Measurements from ENCODE around the gene LRRC57.
"Not testable (repeated sequence)": the region's sequence is repeated elsewhere in the genome, so short reads cannot be mapped to it uniquely, and the experiment has no call there.

The LRRC57 gene

DNA sequence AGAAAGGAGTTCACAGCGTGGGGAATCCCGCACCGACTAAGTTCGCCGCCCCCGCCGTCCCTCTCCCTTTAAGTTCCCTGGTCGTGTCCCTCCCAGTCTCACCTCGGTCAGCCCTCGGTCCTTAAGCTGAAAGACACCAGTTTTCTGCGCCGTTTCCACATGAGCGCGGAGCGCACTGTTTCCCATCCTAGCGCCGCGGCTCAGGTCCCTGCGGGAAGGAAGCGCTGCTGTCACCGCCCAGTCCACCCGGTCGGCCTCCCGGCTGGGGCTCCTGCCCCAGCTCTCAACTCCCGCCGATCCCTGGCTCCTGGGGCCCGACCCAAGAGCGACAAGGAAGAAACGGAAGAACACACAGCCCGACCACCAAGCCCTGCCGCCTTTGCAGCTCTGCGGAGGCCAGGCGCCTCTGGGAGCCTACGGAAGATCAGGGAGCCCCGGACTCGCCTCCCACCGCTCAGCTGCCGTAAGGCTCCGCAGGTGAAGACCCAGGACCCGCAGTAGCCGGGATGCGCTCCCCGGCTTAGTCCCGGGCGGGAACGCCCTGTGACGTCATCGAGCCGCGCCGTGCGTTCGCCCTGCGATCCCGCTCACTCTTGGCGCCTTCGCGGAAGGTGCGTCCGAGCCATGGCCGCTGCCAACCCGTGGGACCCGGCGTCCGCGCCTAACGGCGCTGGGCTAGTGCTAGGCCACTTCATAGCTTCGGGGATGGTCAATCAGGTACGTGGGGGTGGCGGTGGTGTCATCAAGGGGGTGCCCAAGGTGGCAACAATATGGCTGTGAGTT, at the start of gene LRRC57, which contains the start of gene HAUS2:
TSS of gene LRRC57 (minus strand) at position 545 of the 783 bp plus-strand sequence. CDS start at position 186, 359 bp downstream.
TSS of gene HAUS2 (plus strand) at position 590 of the 783 bp plus-strand sequence. CDS start at position 625, 35 bp downstream.
- DNase-seq = peak; percentile 94

DNA sequence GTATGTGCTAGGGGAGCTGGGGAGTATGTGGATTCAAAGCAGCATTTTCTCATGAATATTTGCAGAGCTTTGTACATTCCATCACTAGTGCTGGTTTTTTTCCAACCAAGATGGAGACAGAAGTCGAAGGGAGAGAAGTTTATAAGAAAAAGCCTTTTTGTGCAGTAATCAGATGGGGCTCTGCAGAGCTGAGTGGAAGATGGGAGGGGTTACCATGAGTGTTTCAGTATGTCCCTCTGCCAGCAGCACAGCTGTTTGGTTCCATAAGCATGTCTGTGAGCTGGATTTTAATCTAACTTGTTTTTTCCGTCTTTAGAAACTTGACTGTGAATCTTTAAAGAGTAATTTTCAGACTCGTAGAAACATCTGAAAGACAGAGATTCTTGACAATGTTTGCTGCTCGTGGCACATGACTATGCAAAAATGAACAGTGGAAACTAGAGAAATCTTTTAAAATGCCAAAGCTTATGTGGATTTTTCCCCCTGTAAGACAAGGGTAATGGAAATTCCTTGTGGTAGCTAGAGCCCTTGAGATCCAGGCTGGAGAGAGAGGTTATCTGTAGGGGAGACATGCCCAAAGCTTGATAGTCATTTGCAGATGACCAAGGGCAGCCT, 47.1 kb upstream of the LRRC57 start:
- DNase-seq = no peak

DNA sequence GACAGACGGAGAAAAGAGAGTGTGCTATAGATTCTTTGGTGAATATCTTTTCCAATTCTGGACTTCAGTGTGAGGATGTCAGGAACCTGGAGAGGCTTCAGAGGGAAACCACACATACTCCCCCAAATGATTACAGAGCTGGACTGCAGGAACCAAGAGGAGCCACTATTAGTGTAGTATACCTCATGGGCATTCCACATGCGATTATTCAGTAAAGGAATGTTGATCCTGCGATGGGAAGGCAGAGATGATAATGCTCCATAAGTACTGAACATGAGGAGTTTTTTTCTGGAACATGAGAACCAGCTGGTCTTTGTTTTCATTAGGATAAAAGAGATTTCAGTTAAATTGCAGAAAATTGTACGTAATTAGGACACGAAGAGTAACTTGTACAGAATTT, 45.5 kb upstream of the LRRC57 start:
- DNase-seq = no peak

DNA sequence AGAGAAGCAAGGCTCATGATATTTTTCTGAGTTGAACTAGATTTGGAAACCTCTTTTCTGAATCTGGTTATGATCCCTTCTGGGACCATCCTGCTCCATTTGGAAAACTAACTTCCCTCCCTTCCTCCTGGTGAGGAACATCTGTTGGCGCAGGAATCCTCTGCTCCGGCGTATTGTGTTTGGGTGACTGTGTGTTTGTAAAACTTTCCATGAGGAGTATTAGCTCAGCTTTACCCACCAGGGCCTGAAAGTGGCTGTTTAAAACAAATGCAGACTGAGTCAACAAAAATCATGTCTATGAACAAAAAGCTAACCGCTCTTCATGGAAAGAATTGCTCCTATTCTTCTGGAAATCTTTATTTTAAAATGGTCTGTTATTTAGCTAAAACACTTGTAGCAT, 44.5 kb upstream of the LRRC57 start:
- no peak for DNase-seq

DNA sequence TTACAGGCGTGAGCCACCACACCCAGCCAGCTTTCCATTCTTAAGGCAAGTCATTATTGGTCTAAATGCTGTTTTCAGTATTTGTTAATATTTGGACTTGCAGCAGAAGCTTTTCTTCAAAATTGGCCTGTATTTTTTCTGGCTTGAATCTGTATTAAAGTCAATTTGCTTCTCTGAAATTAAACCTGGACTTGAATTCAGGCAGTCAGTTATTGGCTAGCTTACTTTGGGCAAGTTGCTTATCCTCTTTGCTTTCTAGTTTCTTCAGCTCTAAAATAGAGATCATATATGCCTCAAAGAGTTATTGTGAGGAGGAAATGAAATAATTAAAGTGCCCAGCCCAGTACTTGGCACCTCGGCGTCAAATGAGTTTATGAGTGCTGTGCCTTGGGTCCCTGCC, 44.1 kb upstream of the LRRC57 start:
- no peak for DNase-seq

DNA sequence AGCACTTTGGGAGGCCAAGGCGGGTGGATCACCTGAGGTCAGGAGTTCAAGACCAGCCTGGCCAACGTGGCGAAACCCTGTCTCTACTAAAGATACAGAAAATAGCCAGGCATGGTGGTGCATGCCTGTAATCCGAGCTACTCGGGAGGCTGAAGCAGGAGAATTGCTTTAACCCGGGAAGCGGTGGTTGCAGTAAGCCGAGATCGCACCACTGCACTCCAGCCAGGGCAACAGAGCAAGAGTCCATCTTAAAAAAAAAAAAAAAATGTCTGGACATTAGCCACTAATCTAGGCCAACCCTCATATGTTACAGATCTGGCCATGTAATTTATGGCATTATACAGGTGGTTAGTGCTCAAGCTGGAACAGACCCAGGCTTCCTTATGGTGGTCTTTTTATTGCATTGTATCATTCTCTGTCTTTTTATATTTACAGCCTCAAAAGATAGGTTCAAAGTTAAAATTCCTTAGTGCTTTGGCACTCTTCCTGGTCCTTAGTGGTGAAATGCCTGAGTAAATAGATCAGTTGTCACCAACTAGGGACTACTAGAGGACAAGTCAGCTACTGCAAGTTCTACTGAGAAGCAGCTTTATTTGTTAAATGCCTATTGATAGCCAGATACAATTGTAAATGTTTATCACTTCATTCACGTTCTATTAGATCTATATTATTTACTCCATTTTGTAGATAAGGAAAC, 42.8 kb upstream of the LRRC57 start:
- DNase-seq = no peak

DNA sequence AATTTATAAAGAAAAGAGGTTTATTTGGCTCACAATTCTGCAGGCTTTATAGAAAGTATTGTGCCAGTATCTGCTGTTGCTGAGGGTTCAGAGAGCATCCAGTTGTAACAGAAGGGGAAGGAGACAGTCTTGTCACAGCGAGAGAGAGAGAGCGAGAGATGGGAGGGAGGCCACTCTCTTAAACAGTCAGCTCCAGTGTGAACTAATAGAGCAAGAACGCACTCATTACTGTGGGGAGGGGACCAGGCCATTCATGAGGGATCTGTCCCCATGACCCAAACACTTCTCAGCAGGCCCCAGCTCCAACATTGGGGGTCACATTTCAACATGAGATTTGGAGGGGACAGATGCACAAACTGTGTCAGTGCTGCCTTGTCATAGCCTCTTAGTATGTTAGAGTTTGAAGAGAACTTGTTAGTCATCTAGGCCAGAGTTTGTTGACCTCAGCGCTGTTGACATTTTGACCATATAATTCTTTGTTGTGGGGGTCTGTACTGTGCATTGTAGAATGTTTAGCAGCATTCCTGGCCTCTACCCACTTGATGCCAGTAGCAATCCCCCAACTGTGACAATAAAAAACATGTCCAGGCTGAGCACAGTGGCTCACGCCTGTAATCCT, 42.1 kb upstream of the LRRC57 start:
- DNase-seq = no peak

DNA sequence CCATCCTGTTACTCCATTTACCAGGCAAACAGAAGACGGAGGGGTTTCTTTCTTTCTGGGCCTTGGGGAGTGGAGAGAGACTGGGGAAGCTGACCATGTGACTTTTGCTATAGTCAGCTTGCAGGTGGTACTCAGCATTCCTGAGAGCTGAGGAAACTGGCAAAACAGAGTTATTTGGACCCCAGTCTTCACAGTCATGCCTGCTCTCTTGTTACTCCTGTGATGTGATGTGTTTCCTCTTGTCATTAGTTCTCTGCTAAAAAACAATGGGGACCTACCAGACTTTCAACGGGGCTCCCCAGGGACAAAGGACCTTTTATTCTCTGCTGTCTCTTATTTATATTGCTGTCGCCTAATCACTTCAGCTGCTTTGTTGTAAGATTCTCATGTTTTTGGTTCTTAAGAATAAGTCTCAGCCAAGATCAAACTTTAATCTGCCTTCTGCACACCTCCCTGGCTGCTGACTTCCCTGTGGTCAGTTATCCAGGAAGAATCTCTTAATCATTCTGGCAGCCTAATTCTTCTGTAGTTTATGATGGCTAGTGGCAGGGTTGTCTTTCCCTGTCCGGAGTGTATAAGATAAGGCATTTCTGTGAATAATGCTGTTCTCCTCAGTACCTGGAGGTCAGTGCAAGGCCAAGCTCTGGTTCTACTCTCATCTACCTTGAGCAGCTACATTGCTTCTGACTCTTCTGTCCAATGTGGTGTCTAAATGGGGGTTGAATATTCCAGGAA, 35.6 kb upstream of the LRRC57 start:
- no peak for DNase-seq

DNA sequence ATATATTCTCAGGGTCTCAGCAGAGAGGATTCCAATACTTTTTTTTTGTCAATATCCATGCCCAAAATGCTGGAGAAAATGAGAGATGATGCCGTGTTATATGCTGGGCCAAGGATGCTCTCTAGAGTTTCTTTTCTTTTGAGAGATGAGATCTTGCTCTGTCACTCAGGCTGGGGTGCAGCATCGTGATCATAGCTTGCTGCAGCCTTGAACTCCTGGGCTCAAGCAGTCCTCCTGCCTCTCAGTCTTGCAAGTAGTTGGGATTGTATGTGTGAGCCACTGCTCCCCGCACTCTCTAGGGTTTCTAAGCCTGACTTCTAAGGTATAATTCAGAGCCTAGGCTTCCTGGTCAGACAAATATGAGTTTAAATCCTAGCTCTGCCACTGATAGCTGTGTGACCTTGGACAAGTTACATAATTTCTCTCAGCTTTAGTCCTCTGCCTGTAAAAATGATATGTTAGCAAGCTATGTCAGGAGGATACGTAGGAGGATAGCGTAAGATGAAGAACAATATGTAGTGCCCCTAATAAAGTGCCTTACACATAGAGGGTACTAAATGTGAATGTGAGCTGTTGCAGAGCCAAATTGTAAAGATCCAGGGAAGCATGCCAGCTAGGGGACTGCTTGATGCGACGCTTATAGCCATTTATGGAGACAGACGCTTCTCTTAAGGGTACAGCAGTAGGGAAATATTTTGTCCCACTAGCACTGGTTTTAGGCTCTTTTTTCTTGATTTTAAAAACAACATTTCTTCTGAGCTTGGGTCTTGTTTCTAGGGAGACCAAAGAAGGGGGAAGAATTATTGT, 34.2 kb upstream of the LRRC57 start:
- no peak for DNase-seq

DNA sequence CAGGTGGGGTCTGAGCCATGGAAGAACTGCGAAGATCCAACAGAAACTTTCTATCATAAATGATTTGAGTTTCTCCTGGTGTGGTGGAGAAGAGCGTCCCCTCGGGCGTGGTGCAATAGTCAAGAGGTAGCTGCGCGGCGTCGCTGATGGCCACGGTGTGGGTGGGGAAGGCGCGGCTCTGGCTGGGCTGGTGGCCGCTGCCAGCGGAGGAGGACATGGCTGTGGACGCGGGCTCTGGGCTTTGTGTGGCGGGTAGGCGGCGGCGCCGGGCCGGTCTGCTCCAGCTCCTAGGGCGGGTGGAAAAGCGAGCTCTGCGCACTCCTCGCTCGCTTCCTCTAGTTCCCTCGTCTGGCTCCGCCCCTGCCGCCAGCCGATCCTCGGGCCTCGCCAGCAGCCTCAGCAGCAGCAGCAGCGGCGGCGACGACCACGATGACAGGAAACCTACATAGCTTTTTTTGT, 32.7 kb upstream of the LRRC57 start:
- DNase-seq = peak; percentile 81 to 86

DNA sequence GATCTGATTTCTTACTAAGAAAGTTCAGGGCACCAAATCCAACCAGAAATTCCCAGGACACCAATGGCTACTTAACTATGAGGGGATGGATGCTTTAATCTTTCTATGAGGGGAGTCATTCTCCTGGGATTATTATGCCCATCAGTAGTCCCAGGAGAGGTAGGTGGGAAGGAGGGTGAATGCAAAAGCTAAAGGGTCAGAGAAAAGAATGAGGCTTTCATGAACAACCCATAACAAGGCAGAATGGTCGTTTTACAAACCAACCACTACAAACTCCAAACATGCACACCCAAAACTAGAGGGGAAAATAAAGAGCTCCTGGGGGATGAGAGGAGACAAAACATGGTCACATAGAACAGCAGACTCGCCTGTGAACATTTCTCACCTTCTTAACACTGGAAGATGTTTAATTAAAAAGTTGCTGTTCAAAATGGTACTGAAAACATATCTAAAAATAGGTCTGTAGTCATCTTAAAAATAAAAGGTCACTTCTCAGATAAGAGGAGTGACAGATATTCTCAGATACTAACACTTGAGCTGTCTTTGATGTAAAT, 30.5 kb upstream of the LRRC57 start:
- no peak for DNase-seq

DNA sequence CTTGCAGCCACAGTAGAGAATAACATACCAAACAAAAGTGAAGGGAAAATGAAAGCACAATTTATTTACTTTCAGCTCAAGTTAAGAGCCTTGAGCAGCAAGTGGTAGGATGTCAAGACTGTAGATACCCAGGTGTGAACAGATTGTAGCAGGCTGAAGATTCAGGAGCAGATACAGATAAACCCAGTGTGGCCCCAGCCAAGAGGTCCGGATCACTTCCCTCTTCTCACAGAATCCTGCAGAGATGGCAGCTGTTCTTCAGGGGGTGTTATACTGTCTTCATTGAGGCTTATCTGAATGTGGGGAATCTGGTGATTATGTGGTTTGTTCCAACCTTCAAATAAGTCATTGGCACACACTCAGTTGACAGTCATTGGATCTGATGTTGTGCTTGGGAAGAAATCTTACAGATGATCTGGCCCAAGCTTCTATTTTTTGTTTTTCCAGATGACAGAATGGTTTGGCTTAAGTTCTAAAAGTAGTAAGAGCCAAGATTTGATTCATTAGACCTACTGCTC, 29.0 kb upstream of the LRRC57 start:
- DNase-seq = no peak

DNA sequence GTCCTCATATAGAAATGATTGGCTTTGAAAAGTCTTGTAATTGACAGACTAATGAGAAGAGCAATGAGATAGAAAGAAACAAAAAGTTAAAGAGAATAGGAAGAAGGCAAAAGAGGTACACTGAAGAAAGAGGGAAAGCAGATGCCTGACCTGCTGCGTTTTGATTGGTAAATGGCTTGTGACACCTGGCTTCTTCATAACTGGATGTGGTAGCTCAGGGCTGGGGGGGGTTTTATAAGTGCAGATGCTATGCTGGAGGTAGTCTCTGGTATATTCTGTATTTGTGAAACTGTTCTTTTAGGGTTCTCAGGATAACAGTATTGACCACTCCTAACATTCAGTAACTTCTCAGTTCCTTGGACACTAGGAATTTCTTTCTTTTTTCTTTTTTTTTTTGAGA, 28.2 kb upstream of the LRRC57 start:
- no peak for DNase-seq

DNA sequence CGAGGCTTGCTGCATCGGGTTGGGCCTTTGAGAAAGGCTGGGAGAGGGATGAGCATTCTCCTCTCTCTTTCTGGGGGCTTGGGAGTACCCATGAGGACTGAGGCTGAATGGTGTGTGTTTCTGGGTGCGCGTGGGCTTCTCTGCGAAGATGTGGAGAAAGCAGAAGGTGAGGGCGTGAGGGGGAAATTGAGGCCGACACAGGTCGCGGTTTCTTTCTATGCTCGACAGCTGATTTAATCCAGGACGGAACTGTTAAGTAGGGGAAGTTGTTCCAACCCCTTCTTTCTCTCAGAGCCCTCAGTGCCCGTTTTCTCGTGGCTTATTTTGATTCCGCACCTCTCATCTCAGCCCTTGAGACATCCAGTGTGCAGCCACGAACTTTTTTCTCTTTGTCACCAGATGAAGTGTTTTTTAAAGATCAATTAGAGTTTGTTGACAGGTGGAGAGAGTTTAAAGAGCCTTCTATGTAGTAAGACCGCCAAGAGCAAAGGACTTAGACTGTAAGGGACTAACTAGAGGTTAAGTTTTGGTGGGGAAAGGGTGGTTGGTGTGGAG, 27.5 kb upstream of the LRRC57 start:
- DNase-seq = no peak

DNA sequence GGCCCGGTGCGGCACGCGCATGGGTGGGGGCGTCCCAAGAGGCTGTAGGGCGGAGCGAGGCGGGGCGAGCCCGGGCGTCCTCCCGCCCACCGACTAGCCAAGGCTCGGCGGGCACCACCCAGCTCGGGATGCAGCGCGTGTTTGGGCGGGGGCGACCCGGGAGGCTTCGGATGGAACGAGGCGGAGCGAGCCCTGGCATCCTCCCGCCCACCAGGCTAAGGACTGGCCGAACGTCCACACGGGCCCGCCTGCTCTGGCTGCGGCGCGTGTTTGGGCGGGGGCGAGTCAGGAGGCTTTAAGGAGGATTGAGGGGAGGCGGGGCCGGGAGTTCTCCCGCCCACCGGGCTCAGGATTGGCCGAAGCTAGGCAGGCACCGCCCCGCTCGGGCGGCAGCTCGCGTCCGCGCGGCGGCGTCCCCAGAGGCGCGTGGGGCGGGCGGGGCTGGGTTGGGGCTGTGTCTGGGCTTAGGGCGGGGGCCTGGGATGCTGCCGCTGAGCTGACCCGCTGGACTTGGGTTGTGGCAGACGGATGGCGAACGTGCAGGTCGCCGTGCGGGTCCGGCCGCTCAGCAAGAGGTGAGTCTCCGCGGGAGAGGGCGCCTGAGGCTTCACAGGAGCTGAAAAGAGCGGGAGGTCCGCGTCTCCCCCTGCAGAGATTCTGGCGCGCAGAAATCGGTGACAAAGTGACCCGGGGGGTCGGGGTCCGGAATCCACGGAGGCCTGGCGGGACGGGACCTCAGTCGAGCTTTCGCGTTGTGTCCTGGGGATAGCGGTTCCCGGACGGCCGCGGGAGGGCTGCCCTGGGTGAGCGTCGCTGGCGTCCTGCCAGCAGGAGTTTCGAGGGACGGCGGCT, 26.8 kb upstream of the LRRC57 start, which contains the start of gene STARD9:
TSS of gene STARD9 (plus strand) at position 419 of the 852 bp plus-strand sequence. CDS start at position 529, 110 bp downstream.
- DNase-seq = peak; percentile 98

DNA sequence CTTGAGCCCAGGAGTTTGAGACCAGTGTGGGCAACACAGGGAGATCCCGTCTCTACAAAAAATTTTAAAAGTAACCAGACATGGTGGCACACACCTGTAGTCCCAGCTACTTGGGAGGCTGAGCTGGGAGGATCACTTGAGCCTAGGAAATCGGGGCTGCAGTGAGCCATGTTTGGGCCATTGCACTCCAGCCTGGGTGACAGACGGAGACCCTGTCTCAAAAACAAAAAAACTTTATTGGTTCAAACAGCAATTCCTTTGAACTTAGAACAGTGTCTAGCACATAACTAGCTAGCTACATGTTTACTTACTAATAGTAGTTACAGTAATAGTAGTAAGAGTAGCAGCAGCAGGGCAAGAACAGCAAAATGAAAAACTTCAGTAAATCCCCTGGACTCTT, 10.1 kb upstream of the LRRC57 start:
- no peak for DNase-seq

DNA sequence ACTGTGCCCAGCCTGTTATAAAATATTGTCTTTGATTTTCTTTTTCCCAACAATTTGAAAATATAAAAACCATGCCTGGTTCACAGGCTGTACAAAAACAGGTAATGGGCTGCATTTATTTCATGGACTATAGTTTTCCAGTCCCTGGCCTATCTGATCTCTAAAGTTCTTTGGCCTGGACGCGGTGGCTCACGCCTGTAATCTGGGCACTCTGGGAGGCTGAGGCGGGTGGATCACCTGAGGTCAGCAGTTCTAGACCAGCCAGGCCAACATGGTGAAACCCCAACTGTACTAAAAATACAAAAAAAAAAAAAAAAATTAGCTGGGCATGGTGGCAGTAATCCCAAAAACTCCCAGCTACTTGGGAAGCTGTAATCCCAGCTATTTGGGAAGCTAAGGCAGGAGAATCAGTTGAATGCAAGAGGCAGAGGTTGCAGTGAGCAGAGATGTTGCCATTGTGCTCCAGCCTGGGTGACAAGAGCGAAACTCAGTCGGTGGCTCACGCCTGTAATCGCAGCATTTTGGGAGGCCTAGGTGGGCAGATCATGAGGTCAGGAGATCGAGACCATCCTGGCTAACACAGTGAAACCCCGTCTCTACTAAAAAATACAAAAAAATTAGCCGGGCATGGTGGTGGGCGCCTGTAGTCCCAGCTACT, 8.1 kb upstream of the LRRC57 start:
- DNase-seq = not testable (repeated sequence)

DNA sequence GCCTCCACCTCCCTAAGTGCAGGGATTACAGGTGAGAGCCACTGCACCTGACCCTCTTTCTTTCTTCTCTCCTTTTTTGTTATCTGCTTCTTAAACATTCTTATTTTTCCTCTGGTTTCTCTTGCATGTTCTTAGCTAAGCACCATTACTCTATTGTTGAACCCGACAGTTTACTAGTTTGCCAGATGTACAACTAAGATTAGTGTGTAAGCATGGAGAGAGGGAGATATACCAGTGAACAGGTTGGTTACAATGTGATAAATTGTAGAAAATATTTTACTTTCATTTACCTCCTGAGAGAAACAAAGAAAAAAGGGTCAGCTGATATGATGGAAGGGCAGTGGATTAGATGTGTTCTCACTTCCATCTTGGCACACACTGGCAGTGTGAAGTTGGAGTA, 5.0 kb upstream of the LRRC57 start:
- no peak for DNase-seq

Measured in activated T-cell treated with anti-CD3 and anti-CD28 coated beads, Interleukin-2, amount 50 U/mL, for 48 hours (primary cell).